ENCODE results near the gene GRWD1. TPM values are rescaled to one million over a fixed set of nuclear protein-coding genes. Genes with fewer than 3 reads are reported as not detected.

GRWD1 gene
- total RNA-seq, 1 experiment from 2014 or later, result 64.8 TPM

DNA sequence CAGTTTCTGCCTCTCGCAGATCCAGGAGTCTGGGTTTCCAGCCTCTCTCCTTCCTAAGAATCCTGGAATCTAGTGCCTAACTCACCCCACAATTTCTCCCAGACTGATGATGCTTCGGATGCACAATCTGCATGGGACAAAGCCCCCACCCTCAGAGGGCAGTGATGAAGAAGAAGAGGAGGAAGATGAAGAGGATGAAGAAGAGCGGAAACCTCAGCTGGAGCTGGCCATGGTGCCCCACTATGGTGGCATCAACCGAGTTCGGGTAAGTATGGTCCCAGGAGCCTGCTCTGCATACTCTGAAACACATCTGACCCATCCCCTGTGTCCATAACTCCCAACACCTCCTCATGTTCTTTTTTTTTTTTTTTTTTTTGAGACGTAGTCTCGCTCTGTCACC, 796 bp downstream of the GRWD1 start (continued):
- TF ChIP-seq, protein P1, sequence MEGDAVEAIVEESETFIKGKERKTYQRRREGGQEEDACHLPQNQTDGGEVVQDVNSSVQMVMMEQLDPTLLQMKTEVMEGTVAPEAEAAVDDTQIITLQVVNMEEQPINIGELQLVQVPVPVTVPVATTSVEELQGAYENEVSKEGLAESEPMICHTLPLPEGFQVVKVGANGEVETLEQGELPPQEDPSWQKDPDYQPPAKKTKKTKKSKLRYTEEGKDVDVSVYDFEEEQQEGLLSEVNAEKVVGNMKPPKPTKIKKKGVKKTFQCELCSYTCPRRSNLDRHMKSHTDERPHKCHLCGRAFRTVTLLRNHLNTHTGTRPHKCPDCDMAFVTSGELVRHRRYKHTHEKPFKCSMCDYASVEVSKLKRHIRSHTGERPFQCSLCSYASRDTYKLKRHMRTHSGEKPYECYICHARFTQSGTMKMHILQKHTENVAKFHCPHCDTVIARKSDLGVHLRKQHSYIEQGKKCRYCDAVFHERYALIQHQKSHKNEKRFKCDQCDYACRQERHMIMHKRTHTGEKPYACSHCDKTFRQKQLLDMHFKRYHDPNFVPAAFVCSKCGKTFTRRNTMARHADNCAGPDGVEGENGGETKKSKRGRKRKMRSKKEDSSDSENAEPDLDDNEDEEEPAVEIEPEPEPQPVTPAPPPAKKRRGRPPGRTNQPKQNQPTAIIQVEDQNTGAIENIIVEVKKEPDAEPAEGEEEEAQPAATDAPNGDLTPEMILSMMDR (IDR thresholded peaks at IDR 0.05 in 2 of 3, conservative IDR thresholded peaks at IDR 0.05 in 1 of 3; ENCODE audit: borderline replicate concordance in 1 of 3, insufficient read depth in 1 of 3, low read depth in 2 of 3, low read length in 2 of 3), result no peak
- TF ChIP-seq ZFX (IDR thresholded peaks at IDR 0.05) (no peak), POLR2A (IDR thresholded peaks at IDR 0.05; ENCODE audit: borderline replicate concordance, extremely low read depth, insufficient read depth, insufficient read length) (no peak)
- TF ChIP-seq, protein P2, sequence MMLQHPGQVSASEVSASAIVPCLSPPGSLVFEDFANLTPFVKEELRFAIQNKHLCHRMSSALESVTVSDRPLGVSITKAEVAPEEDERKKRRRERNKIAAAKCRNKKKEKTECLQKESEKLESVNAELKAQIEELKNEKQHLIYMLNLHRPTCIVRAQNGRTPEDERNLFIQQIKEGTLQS (IDR thresholded peaks at IDR 0.05), result no peak

DNA sequence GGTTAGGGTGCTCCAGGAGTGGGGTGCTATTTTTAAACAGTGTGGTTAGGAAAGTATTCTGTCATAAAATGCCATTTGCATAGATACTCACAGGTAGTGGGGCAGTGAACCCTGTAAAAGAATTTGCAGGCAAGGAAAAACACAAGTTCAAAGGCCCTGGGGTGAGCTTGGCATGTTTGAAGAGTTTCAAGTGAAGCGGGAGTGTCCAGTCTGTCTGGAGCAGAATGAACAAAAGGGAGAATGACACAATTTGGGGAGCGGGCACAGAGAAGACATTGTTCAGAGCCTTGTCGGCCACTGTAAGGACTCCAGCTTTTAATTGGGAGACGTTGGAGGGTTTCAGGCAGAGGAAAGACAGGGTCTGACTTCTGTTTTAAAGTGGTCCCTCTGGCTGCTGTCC, 2.8 kb downstream of the GRWD1 start:
- Histone ChIP-seq H2AFZ (ENCODE audit: low read depth, low read length, poor library complexity, severe bottlenecking) (no peak overlapping the region), H3K4me2 (ENCODE audit: low read length) (no peak overlapping the region), H3K79me2 (ENCODE audit: insufficient read depth, low read length) (peaks cover 75% of the 10 kb centered on the region), H3K9me3 (ENCODE audit: control insufficient read depth in 1 of 2, insufficient read depth in 1 of 2, low read depth in 1 of 2, low read length in 2 of 2) (no peaks in the 10 kb centered on the region), H3K9ac (ENCODE audit: low read length) (no peak overlapping the region), H3K4me3 (replicated peaks in 1 of 2; ENCODE audit: low read depth in 1 of 2, low read length in 2 of 2) (no peak overlapping the region), H3K9me2 (ENCODE audit: insufficient read depth) (no peaks in the 10 kb centered on the region), H3K27ac (ENCODE audit: low read depth, low read length) (no peak overlapping the region), H3K27me3 (ENCODE audit: insufficient read depth, low read length) (no peaks in the 10 kb centered on the region), H4K20me1 (ENCODE audit: insufficient read depth) (no peaks in the 10 kb centered on the region; the same call in 1 of the 2 replicates), H3K36me3 (ENCODE audit: control insufficient read depth in 1 of 2, insufficient read depth in 2 of 2, low read length in 2 of 2) (peaks cover 18 to 58% of the 10 kb centered on the region in 2 experiments), H3K4me1 (ENCODE audit: control insufficient read depth in 1 of 2, insufficient read depth in 2 of 2, low read length in 2 of 2) (peaks cover 8 to 20% of the 10 kb centered on the region in 2 experiments)
- DNase-seq (ENCODE audit: low read depth, low spot score) (no peak), ATAC-seq (no peak)
- RAD21 ChIA-PET (ENCODE audit: low non-redundant PET in 1 of 2, low total read pairs in 2 of 2, uncharacterized antibody in 2 of 2, unreplicated experiment in 2 of 2), result no interaction called here
- TF ChIP-seq POLR2AphosphoS5 (IDR thresholded peaks at IDR 0.05; ENCODE audit: low read depth, low read length), result no peak
- TF ChIP-seq, protein P1 (IDR thresholded peaks at IDR 0.05 in 2 of 3, conservative IDR thresholded peaks at IDR 0.05 in 1 of 3; ENCODE audit: borderline replicate concordance in 1 of 3, insufficient read depth in 1 of 3, low read depth in 2 of 3, low read length in 2 of 3), result no peak
- no peak for TF ChIP-seq EGR1 (IDR thresholded peaks at IDR 0.05; ENCODE audit: low read depth)
- no peak for TF ChIP-seq EZH2phosphoT487 (IDR thresholded peaks at IDR 0.05; ENCODE audit: borderline replicate concordance)
- TF ChIP-seq JUND (IDR thresholded peaks at IDR 0.05), result no peak
- TF ChIP-seq RAD21 (IDR thresholded peaks at IDR 0.05; ENCODE audit: low read depth), result no peak
- TF ChIP-seq, protein P2 (IDR thresholded peaks at IDR 0.05), result no peak
- TF ChIP-seq FOSL1 (IDR thresholded peaks at IDR 0.05; ENCODE audit: low read depth), result no peak
- no peak for TF ChIP-seq YY1 (IDR thresholded peaks at IDR 0.05; ENCODE audit: extremely low read depth, insufficient replicate concordance, low read depth, low read length)
- no peak for TF ChIP-seq SRF (IDR thresholded peaks at IDR 0.05; ENCODE audit: low read depth)
- no peak for TF ChIP-seq SIN3A (IDR thresholded peaks at IDR 0.05; ENCODE audit: low read depth)
- no peak for TF ChIP-seq CEBPB (IDR thresholded peaks at IDR 0.05; ENCODE audit: low read depth)
- POLR2A ChIA-PET, result no interaction called here
- intact Hi-C loops (cut with micrococcal nuclease), result no loop called here
- CTCF ChIA-PET, result no interaction called here
- BruUV-seq (replicated peaks), result no TSS peak
